Esophagus squamous epithelium (tissue), 5 donors: ENCODE results near the gene WWTR1. TPM values are rescaled to one million over a fixed set of nuclear protein-coding genes. Genes with fewer than 3 reads are reported as not detected.

Experiments
- DNase-seq: peaks from one replicate; lab custom pipeline; 2025; lab: John Stamatoyannopoulos, UW
- H3K27ac ChIP-seq, 4 donors: fragments of 200-600 bp; sonication (generic); one replicate each; pipeline ENCODE4 v1.5.1; 2016 to 2019; ENCODE audit warnings: mild to moderate bottlenecking in 1 of 4
- H3K27me3 ChIP-seq, 4 donors: fragments of 200-600 bp; sonication (generic); 1 replicate in 3 of 4; 2 replicates in 1 of 4; pipeline versions ENCODE4 v1.5.1 to v1.6.0; 2017 to 2021; ENCODE audit warnings: antibody characterized with exemption in 1 of 4
- H3K36me3 ChIP-seq, 3 donors: fragments of 200-600 bp; sonication (generic); one replicate each; pipeline ENCODE4 v1.5.1; 2016 to 2019
- H3K4me1 ChIP-seq, 3 donors: fragments of 200-600 bp; sonication (generic); one replicate each; pipeline ENCODE4 v1.5.1; 2017 to 2019
- H3K4me3 ChIP-seq, 4 donors: fragments of 200-600 bp; sonication (generic); 1 replicate in 3 of 4; 2 replicates in 1 of 4; pipeline ENCODE4 v1.5.1; 2016 to 2019; ENCODE audit warnings: mild to moderate bottlenecking in 2 of 4, moderate library complexity in 1 of 4
- H3K9me3 ChIP-seq, 3 donors: fragments of 200-600 bp; sonication (generic); one replicate each; pipeline ENCODE4 v1.5.1; 2016 to 2019
- CTCF ChIP-seq, 6 experiments: fragments of 450-650 bp in 4 of 6; fragments of 200-600 bp in 2 of 6; sonication (generic) in 2 of 6; IDR thresholded peaks; one replicate each; pipeline ENCODE4 v1.5.1; 2016 to 2019; ENCODE audit warnings: antibody characterized with exemption in 6 of 6, mild to moderate bottlenecking in 4 of 6, moderate library complexity in 4 of 6
- POLR2A ChIP-seq, 4 donors: fragments of 450-650 bp; IDR thresholded peaks; one replicate each; pipeline ENCODE4 v1.6.1; 2017; ENCODE audit warnings: antibody characterized with exemption in 4 of 4, mild to moderate bottlenecking in 4 of 4, moderate library complexity in 3 of 4
- WGBS, 2 donors: methylation state at CpG; one replicate each; pipeline ENCODE4 v1.1.5; 2018; 5-methylcytosine and 5-hydroxymethylcytosine counted together
- intact Hi-C: fragments of 100-400 bp; cut with DNase I; formaldehyde crosslinking; loops from one replicate; pipeline ENCODE4 v1.15.0; 2022
- total RNA-seq, 4 donors: library from RNA; depleted of rRNA; stranded (reverse); fragments of >200 nt; gene quantifications; one replicate each; pipeline ENCODE4 v1.1.0, GENCODE V29; 2016
- donor health status: DM: yes; HTN: yes; CAD: no.

WWTR1 gene
- total RNA-seq, 4 donors from 2014 or later: 35.7 to 116 (median 39.6) TPM

- 76 to 80% methylated on average over 4 of the region's 4 CpGs for WGBS, 2 donors
- no peaks in the 10 kb centered on the region for H3K9me3 ChIP-seq
- H3K4me3 ChIP-seq: no peak overlapping the region
- H3K27ac ChIP-seq: no peak overlapping the region
- H3K36me3 ChIP-seq: no peaks in the 10 kb centered on the region
- intact Hi-C loops: no loop called here
- no peaks in the 10 kb centered on the region for H3K27me3 ChIP-seq
- peaks cover 4 to 27% (median 10%) of the 10 kb centered on the region in 3 donors for H3K4me1 ChIP-seq
- no peak for DNase-seq
- TF ChIP-seq POLR2A (IDR thresholded peaks at IDR 0.05) (no peak), CTCF (IDR thresholded peaks at IDR 0.05) (no peak)
Measured at GRCh38 chr3:149560617-149561016, 97.2 kb downstream of the WWTR1 start.

- intact Hi-C loops: no loop called here
- Histone ChIP-seq H3K27ac (no peak overlapping the region), H3K27me3 (no peaks in the 10 kb centered on the region), H3K36me3 (no peaks in the 10 kb centered on the region), H3K4me1 (peaks cover 4 to 33% (median 16%) of the 10 kb centered on the region in 3 donors), H3K9me3 (no peaks in the 10 kb centered on the region), H3K4me3 (no peak overlapping the region)
- no peak for TF ChIP-seq CTCF (IDR thresholded peaks at IDR 0.05)
- TF ChIP-seq POLR2A (IDR thresholded peaks at IDR 0.05): no peak
- no peak for DNase-seq
- WGBS, 2 donors: 76 to 92% methylated on average over 2 to 3 of the region's 3 CpGs
Measured at GRCh38 chr3:149560001-149560400, 97.8 kb downstream of the WWTR1 start.

- Histone ChIP-seq H3K27me3 (no peaks in the 10 kb centered on the region), H3K4me3 (no peak overlapping the region), H3K27ac (no peak overlapping the region), H3K36me3 (no peaks in the 10 kb centered on the region), H3K4me1 (peaks cover 5 to 38% (median 21%) of the 10 kb centered on the region in 3 donors), H3K9me3 (no peaks in the 10 kb centered on the region)
- intact Hi-C loops: no loop called here
- no peak for TF ChIP-seq CTCF (IDR thresholded peaks at IDR 0.05)
- TF ChIP-seq POLR2A (IDR thresholded peaks at IDR 0.05): no peak
- WGBS, 2 donors: 76 to 85% methylated on average over 1 of the region's 1 CpG
- no peak for DNase-seq
Measured at GRCh38 chr3:149559525-149559924, 98.3 kb downstream of the WWTR1 start.

GRCh38 chr3:149555927-149556326 is 101.9 kb downstream of the WWTR1 start:
- TF ChIP-seq POLR2A (IDR thresholded peaks at IDR 0.05) (no peak), CTCF (IDR thresholded peaks at IDR 0.05) (no peak)
- Histone ChIP-seq H3K36me3 (no peaks in the 10 kb centered on the region), H3K4me1 (peaks cover 16 to 56% (median 32%) of the 10 kb centered on the region in 3 donors), H3K27me3 (no peaks in the 10 kb centered on the region), H3K27ac (peak overlapping the region in 1 of 4 donors; percentile 28), H3K9me3 (no peaks in the 10 kb centered on the region), H3K4me3 (no peak overlapping the region)
- WGBS, 2 donors: 69 to 73% methylated on average over 2 of the region's 2 CpGs
- intact Hi-C loops: no loop called here
- DNase-seq: no peak

GRCh38 chr3:149554826-149555225 is 103.0 kb downstream of the WWTR1 start:
- peaks cover 16 to 50% (median 32%) of the 10 kb centered on the region in 3 donors for H3K4me1 ChIP-seq
- peak overlapping the region in 3 of 4 donors; percentile 58 to 79 (median 70) for H3K27ac ChIP-seq
- no peak overlapping the region for H3K4me3 ChIP-seq
- no peaks in the 10 kb centered on the region for H3K27me3 ChIP-seq
- H3K9me3 ChIP-seq: no peaks in the 10 kb centered on the region
- TF ChIP-seq POLR2A (IDR thresholded peaks at IDR 0.05): no peak
- TF ChIP-seq CTCF (IDR thresholded peaks at IDR 0.05): no peak
- no peaks in the 10 kb centered on the region for H3K36me3 ChIP-seq
- intact Hi-C loops: no loop called here
- 36 to 38% methylated on average over 4 of the region's 4 CpGs for WGBS, 2 donors
- no peak for DNase-seq
